Pons (tissue), 1 donor: ENCODE measurements around the gene UNC50.

Experiments
- DNase-seq: peaks from one replicate; pipeline ENCODE4 v3.0.0-alpha.2; 2016; ENCODE audit warnings: low spot score

UNC50 gene, protein sequence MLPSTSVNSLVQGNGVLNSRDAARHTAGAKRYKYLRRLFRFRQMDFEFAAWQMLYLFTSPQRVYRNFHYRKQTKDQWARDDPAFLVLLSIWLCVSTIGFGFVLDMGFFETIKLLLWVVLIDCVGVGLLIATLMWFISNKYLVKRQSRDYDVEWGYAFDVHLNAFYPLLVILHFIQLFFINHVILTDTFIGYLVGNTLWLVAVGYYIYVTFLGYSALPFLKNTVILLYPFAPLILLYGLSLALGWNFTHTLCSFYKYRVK

DNA sequence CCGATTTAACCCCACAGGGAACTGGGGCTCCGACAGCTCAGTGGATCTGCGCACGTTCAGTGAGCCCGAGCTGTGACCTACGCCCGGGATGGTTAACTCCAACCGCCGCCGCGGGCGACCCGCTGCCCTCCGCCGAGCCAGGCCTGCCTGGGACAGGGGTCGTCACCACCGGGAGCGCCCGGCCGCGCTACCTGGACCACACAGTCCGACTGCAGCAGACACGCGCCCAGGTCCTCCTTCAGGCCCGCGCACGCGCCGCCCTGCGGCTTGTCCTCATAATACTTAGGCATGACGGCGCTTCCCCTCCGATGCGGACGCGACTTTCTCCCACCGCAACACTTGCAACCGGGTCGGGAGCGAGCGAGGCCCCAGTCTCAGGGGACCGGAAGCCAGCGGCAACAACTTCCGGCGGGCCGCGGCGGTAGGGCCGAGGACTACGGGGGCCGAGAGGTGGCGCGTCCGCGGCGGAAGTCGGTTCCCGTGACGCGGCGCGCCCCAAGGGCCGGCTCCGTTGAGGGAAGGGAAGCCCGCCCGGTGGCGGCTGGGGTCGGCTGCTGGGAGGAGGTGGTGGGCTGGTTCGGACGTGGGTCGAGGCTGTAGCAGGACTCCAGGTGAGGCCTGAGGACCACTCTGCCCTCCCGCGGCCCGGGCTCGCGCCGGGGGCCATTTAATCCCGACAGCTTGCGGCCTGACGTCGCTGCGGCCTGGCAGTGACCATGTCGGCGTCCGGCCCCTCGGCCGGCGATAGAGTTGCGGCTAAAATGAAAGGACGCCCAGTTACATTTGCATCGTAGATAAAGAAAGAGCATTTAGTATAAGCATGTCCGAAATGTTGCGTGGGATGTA lies at the start of gene UNC50, which contains the start of gene COA5:
Gene UNC50 (plus strand): TSS at position 474 of the 846 bp plus-strand sequence. CDS start 1,171 bp downstream, outside the sequence.
Gene COA5 (minus strand): TSS at position 397 of the 846 bp plus-strand sequence. CDS start 107 bp downstream, at position 290.
- peak; percentile 76 for DNase-seq

DNA sequence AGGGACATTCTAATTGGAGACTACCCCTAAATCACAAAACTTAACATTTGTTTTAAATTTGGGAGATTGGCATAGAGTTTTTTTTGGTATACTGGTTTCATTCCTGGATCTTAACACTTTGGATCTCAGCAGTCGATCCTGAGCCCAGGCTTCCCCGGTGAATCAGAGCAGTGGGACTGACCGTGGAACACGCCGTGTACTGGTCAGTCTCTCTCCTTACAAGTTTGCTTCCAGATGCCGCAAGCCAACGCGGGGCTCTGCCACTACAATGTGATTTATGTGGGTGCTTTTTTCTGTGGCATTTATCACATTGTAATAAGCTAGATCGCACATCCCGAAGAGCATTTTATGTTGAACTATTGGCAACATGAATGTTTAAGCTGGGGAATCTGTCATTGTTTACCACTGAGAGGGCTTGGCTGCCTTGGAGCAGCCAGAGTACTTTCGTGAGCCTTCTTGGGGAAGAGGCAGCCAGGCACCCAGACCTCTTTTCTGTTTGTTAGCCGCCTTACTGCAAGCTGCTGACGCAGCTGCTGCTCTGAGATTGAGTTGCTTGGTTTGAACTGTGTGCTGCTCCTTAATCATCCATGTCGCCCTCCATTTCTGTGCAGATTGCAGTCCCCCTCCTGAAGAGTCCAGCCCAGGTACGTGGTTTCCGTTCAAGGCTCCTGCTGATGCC lies 49.4 kb upstream of the UNC50 start:
- DNase-seq = no peak

DNA sequence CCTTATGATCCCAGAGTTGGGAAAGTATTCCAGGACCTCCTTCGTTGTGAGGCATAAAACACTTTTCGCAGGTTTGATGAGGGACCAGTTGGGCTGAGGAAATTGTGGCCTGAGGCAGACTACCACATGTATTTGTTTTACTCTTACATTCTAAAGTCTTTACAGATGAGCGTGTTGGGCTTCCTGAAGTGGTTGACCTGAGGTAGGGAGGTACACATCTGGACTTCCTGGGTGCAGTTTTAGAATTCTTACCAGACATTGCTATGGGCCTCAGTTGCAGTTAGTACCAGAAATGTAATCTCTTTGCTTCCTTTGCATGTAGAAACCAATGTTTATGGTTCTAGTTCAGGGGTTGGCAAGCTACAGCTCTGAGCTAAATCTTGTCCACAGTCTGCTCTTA lies 48.8 kb upstream of the UNC50 start:
- DNase-seq = no peak

DNA sequence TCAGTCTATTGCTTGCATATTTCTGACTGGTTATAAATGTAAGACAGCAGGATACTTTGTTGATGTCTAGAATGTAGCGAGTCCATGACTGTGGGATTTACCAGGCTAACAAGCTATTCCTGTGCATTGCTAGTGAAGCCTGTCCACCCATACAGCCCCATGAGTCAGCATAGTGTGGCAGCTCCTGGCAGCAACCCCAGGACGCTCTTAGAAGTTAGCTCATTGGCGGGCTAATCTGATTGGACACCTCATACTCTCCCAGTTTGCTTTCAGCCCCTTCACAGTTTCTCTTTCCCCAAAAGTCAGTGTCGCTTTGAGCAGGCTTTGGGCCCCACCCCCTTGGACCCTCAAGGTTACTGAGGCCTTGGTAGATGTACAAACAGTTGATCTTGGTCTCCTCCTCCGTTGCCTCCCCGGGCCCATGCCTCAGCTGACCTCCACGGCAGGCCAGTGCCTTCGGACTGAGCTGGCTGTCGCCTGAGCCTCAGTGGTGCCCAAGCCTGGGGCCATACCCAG lies 48.1 kb upstream of the UNC50 start:
- no peak for DNase-seq

DNA sequence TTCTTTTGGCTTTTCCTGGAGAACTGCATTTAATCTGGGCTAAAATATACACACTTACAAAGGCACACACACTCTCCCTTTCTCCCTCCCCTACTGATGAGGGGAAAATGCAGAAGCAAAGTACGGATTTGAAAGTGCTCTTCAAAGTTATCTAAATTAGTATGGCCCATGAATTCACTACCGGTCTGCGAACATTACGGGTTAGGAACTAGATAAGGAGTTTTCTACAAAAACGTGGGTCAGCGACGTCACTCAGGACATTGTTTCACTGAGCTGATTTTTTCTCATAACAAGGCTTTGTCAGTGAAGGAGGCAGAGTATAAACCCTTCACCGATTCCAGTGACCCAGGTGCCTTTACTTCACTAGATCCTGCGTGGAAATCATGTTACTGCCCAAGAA lies 47.4 kb upstream of the UNC50 start:
- DNase-seq = no peak

DNA sequence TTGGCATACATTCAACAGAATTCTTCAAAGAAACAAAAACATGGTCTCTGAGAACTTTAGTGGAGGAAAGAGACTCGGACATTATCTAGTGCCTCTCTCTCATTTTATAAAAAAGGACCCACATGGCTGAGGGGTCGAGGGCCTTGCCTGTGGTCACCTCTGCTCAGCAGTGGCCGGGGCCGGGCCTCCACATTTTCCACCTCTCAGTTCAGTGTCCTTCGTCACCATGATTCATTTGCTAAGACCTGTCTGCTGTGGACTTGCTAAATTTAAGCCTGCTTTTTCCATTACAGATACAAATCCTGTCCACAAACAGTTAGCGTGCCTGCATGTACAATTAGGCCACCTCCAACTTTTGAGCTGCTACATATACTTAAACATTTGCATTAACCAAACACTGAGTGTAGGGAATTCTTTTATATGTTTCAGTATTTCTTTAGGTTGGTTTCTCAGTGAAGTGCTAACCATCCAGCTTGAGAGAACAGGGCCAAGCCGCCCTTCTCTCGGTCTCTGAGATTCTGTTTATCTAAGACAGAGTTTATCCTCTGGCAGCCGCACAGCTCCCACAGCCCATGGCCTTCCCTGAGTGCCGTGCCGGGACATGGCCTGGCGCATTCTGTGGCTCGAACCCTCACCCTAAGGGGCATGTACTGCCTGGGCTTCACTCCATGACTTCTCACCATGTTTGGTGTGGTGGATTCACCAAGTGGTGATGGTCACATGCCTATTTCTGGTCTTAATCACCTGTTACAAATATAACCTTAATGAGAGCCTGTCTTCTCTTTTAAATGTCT lies 46.3 kb upstream of the UNC50 start:
- DNase-seq = no peak

DNA sequence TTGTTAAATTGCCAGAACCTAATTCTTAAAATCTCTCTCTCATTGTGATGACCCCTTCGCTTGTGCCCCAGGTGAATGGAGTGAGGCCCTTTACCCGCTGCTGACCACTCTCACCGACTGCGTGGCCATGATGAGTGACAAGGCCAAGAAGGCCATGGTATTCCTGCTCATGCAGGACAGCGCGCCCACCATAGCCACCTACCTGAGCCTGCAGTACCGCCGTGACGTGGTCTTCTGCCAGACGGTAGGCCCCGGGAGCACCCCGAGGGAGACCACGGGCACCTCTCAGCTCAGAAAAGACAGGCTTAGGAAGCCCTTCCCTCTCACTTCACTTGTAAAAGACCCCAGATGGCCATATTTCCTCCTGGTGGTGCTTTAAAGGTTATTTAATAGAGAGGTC lies 45.0 kb upstream of the UNC50 start:
- DNase-seq = no peak

DNA sequence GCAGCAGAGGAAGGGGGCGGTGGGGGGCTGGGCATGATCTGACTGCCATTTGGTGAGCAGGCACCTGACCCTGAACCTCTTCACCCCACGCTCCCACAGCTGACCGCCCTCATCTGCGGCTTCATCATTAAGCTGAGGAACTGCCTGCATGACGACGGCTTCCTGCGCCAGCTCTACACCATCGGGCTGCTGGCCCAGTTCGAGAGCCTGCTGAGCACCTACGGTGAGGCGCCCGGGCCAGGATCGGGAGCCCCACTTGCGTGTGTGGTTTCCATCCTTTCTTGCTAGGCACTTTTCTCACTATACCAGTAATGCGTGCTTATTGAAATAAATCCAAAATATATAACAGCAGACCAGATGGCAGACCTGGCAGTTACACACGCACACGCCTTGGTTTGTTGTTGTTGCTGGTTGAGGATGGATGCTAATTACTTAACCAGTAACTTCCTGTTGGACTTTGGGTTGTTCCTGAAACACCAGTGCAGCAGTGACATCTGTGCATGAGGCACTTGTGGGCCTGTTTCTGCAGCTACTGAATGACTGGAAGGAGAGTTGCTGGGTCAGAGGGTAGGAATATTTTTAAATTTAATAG lies 43.8 kb upstream of the UNC50 start:
- no peak for DNase-seq

DNA sequence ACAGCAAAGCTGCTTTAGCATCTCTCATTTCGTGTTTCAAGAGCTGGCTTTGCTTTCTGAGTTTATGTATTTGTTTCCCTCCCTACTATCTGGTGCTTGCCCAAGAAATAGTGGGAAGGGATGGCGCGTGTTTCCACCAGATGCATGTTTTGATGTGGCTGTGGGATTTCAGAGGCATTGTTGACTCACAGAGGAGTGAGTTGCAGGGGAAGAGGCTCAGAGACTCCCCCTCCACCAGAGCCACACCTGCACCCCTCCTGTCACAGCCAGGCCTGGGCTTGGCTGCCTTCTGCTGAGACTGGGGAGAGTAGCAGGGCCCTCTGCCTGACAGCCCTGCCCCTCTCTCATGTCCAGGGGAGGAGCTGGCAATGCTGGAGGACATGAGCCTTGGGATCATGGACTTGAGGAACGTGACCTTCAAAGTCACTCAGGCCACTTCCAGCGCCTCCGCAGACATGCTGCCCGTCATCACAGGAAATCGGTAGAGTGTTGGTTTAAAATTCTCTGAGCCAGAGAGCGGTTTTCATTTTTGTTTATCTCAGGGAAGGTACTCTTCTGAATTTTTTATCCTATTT lies 43.0 kb upstream of the UNC50 start:
- DNase-seq = no peak

DNA sequence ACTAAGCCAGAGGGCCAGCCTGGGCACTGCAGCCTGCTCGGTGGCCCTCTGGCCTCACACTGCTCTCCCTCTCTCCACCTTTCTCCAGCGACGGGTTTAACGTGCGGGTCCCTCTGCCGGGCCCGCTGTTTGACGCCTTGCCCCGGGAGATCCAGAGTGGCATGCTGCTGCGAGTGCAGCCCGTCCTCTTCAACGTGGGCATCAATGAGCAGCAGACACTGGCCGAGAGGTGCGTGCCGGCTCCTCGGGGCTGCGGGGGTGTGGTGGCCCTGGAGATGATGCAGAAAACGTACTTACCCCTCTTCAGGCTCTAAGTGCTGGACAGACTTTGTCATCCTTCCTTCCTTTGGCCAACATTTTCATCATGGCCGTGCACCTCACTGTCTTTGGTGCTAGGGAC lies 42.4 kb upstream of the UNC50 start:
- no peak for DNase-seq

DNA sequence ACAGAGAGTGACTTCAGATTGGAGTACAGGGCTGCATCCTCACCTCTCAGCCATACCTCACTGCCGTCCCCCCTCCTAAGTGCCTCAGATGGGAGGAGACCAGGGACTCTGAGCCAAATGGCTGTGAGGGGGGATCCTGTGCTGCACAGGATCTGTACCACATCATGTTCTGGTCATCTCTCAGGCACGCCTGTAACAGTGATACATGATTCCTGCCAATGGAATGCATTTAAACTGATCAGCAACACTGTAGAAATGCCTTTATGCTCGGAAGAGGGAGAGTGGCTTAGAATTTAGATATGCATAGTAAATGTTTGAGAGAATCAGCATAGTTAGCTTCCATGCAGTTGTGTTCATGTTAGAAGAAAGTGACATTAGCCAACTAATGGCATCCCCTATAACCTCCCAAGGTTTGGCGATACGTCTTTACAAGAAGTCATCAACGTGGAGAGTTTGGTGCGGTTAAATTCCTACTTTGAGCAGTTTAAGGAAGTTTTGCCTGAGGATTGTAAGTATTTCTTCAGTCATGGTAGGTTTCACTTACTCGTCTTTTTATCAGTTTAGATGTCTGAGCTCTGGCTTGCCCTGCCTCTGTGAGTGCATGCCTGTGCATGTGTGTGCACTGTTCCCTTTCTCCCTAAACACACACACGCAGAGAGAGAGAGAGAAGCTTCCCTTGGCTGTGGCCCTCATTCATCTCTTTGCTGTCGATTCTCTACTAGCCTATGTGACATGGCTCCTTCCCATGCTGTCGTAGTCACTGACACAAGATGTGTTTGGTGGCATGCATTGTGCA lies 40.0 kb upstream of the UNC50 start:
- DNase-seq = no peak

DNA sequence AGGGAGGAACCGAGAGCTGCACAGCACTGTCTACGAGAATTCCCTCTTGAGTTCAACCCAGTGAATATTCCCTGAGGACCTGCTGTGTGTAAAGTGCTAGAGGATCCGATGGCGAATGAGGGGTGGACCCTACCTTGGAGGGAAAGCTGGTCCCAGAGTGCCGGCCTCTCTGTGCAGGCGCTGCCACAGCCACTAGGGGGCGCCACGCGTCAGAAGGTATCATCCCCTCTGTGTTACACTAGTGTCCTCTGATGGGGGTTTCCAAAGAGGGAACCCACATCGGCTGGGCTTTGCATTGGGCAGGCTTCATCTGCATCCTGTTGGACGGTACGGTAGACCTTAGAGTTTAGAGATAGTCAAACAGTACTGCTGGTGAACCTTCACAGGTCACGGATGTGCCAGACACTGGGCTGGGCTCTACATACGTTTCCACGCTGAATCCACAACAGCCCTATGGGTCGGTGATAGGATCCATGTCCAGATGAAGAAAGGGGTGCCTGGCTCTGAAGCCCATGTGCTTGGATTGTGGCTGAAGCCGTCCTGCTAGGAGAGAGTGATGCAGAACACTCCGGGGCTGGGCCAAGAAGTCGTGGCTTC lies 39.1 kb upstream of the UNC50 start:
- DNase-seq = no peak

DNA sequence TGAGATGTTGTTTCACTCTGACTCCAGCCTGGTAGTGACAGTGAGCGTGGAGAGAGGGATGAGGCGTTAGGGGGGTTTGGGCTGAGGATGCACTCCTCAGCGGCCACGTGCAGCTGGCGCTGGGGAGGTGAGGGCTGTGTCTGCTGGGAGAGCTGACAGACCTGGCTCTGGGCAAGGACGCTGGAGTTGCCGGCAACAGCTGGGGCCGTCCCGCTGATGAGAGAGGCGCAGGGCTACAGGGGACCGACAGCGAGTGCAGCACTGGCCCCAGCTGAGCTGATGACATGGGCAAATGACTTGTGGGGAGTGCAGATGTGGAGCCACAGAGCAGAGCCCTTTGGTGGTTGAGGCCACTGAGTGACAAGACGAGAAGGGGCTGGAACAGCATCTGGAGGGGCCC lies 38.5 kb upstream of the UNC50 start:
- no peak for DNase-seq

DNA sequence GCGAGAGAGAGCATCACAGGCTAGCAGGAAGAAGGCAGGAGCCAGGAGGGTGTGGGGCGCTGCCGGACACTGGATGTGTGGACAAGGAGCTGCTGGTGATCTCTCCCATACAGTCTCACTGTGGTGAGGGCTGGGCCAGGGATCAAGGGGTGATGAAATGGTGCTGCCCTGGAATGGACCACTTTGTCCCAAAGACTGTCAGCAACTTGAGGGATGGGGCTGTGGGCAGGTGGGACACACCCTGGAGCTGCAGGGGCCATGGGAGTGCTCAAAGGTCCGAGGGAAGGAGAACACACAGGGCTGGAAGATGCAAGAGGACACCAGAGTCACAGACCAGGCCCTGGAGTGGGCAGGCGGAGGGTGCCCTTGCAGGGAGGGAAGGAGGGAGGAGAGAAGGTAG lies 38.0 kb upstream of the UNC50 start:
- no peak for DNase-seq

DNA sequence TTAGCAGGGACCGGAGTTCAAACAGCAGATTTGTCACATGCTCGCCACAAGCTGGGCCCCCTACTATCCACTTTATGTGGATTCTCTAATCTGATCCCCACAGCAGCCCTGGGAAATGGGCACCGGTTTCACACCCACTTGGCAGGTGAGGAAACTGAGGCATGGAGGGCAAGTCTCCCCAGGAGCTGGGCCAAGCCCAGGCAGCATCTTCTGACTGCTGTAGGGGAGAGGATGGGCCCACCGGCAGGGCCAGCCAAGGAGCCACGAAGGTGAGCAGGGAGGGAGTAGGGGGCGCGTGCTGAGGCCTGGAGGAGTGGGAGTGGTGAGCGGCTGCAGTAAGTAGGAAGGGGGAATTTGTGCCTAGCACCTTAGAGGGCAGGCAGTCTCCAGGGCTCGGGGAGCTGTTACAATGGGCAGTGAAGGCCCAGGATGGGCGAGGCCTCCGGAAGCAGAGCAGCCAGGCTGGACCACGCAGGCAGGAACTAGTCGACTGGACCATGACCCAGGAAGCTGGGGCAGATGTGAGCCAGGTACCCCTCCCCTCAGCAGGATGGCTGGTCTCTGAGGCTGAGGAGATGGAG lies 37.2 kb upstream of the UNC50 start:
- DNase-seq = no peak

DNA sequence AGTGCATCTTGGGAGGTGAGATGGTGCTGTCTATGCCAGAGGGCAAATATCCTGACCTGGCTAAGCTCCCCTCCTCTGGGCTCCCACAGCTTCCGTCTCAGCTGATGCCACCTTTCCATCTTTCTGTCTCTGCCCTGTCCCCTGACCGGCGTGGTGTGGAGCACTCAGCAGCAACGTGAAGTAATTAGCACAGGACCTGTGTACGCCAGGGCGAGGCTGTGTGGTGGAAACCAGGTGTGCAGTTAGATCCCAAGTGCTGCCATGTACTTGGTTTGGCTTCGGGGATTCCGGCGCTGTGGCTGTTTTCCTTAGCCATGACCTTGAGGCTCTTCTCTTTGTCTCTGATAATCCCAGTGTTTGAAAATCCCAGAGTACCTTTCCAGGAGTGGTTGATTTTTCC lies 36.6 kb upstream of the UNC50 start:
- no peak for DNase-seq

DNA sequence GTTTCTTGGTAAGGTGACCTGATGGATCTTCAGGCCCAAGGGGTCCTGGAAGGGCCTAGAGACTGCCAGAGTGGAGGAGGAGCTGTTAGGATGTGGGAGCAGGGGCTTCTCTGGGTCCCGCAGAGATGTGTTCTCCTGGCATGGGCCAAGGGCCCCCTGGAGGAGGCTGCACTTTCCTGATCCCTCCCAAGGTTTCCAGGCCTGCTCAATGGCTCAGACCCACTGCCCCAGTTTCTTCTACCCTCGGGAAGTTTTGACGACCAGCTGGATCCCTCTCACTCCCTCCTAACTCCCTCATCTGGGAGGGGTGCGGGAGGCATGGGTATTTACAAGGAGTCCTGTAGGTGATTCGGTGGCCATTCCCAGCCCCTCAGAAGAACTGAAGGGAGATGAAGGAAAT lies 36.2 kb upstream of the UNC50 start:
- DNase-seq = no peak

DNA sequence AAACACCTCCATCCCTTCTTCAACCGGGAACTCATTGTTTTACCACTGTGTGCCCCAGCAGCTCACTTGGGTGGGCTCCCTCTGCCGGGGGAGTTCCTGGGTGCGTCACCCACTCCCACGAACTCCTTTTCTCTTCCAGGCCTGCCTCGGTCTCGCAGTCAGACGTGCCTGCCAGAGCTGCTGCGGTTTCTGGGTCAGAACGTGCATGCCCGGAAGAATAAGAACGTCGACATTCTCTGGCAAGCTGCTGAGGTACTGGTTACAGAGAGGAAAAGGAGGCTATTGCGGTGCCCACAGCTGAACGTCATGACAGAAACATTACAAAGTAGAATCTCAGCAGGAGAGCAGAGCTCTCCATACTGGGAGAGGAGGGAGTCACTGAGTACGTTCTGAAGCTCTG lies 35.7 kb upstream of the UNC50 start:
- no peak for DNase-seq

DNA sequence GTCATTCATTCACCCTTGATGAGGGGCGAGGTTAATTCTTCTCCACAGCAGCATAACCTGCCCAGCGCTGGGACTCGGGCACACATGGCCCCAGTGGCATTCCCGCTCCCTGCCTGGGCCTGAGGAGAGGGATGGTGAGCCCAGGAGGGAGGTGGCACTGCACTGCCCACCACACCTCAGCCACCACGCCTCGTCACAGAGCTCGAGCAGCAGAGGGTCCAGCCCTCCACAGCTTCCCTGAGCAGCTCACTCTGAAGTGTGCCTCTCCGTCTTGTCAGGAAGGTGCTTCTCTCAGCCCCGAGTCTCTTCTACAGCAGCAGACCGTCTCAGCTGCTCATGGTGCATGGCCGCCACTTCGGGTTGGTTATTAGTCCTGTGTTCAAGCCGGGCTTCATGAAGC lies 35.0 kb upstream of the UNC50 start:
- DNase-seq = no peak
